NCI-H69 (cell line): Measurements from ENCODE around the gene GALNT12.

Source experiments
- DNase-seq: peaks from one replicate; lab custom pipeline; 2025; lab: John Stamatoyannopoulos, UW

The GALNT12 gene

GRCh38 chr9:98860871-98861293 is 53.4 kb downstream of the GALNT12 start:
- peak; percentile 56 for DNase-seq

DNA sequence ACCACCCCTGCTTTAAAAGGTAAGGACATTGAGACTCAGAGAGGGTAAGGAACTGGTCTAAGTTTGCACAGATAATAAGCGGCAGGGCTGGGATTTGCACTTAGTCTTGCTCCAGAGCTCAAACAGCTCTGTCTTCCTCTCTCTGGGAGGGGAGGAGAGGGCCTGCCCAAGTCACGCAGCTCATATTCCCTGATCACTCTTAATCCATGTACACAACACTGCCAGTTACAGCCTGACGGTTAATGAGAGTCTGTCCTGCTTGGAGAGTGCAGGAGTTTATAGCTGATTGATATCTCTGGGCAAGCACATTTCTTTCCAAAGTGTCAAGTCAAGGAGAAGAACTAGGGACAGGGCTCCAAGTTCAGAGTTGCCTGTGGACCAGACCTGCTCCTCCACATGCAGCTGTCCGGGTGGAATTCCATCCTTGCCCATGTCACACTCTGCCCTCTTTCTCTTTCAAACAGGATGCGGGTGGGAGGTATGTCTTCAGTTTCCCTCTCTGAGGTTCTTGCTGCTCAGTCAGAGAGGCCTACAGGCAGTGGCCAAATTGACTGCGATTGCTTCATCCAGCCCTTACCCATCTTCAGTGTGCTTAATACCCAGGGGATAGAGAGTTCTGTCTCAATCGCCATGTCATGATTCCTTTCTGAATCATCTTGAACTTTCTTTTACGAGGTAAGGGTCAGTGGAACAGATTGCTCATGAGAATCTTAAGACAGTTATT is 54.5 kb downstream of the GALNT12 start:
- no peak for DNase-seq

DNA sequence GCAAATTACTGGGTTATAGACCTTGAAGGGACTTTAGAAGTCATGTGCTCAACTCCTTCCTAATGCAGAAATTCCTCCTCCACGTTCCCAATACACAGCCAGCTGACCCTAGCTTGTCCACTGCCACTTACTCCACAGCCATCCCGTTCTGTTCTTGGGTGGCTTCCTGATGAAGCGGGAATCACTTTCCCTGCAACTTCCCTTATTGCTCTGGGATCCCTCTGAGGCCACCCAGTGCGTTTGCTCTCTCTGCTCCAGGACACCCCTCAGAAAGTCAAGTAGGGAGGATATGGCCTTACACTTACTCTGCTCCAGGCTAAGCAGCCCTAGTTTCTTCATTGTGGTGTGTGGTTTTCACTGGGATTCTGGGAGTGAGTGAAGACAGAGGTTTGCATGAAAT is 55.5 kb downstream of the GALNT12 start:
- no peak for DNase-seq

- no peak for DNase-seq
These were observed 57.1 kb downstream of the GALNT12 start for GRCh38 chr9:98864281-98865174.

DNA sequence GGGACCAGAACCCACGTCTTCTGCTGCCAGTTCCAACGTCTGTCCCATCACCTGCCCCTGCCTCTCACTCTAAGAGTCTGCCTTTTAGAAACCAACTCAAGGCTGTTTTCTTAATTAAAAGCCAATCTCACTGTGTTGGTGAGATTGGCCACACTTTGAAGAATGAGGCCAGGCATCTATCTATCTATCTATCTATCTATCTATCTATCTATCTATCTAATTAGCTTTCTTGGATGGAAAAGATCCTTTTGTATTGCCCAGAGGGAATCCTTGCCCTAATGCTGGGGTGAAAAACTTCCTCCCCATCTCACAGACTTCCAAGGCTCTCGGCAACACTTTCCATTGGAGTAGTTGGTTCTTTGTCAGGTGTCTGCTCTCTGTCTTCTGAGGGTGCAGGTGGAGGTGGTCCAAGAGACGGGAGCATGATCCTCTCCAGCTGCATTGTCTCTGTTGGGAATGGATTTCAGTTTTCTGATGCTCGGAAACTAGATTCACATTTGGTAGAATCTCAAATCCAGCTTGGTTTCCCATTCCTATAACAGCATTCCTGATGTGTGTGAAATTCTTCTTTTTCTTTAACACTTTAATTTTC is 57.9 kb downstream of the GALNT12 start:
- DNase-seq = no peak

DNA sequence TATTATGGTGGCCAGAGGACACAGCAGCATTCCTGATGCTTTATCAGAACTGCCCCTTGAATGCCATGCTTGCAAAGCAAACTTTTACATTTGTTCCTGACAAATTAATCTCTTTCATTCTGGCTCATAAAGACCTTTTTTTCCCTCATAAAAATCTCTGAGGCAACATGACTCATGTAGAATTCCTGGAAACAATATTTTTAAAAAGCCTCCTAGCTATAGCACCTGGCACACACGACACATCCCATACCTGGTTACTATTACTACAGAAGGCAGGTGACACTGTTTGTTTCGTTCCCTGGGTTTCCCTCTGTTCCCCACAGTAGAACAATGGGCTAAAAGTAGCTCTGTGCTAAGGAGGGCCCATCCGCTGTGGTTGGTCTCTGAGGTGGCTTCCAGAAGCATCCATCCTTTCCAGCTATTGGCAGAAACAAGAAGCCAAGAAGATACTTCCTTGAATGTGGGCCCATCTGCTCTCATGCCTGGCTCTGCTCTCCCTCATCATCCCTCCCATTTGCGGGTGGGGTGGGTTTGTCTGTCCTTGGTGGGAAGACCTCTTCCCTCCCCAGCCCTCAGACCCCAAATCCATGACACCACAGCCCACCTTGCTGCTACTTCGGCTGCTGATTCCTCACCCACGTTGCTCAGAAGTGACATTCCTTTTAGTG is 59.1 kb downstream of the GALNT12 start:
- no peak for DNase-seq

DNA sequence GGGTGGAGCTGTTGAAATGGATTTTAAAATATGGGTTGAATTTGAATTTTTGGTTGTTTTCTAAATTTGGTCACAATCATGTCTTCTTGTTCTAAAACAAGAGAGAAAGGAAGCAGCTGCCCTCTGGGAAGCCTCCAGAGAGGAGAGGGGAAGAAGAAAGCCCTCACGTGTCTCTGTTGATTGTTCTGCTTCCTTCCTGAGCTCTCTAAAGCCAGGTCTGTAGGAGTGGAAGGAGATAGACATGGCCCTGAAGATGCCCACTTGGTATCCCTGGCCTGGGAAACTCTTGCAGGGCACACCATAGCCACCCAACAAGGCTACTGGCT is 59.6 kb downstream of the GALNT12 start:
- DNase-seq = no peak

DNA sequence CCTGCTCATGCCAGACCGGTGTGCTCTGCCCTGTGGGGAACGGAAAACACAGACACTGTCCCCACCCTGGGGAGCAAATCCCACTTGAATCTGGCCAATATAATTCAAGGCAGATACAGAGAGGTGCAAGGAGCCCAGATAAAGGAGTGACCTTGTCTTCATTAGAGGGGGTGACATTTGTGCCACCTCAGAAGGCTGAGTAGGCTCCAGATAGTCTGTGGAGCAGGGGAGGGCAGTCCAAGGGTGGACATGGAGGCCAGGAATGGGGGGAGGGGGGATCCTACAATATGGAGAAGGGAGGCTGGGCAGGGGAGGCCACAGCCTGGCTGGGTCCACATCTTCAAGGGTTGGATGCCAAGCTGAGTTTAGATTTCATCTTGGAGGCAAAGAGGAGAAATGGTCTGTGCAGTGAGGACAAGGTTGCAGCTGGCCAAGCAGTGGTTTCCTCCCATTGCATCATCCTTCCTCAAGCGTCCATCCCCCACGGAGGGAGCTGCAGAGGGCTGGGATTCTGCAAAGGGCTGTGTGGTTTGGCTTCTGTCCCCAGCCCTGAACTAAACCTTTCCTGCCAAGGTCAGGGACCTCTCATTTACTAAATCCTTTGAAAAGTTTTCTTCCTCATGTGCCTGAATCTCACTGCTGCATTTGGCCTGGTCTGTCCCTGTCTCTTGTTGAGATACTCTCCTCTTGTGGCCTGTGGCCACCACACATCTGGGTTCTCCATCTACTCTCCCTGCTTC is 60.1 kb downstream of the GALNT12 start:
- DNase-seq = peak; percentile 45

GRCh38 chr9:98869078-98869745 is 61.7 kb downstream of the GALNT12 start:
- no peak for DNase-seq

- DNase-seq = peak; percentile 15
These were observed 62.4 kb downstream of the GALNT12 start for GRCh38 chr9:98869866-98870265.

DNA sequence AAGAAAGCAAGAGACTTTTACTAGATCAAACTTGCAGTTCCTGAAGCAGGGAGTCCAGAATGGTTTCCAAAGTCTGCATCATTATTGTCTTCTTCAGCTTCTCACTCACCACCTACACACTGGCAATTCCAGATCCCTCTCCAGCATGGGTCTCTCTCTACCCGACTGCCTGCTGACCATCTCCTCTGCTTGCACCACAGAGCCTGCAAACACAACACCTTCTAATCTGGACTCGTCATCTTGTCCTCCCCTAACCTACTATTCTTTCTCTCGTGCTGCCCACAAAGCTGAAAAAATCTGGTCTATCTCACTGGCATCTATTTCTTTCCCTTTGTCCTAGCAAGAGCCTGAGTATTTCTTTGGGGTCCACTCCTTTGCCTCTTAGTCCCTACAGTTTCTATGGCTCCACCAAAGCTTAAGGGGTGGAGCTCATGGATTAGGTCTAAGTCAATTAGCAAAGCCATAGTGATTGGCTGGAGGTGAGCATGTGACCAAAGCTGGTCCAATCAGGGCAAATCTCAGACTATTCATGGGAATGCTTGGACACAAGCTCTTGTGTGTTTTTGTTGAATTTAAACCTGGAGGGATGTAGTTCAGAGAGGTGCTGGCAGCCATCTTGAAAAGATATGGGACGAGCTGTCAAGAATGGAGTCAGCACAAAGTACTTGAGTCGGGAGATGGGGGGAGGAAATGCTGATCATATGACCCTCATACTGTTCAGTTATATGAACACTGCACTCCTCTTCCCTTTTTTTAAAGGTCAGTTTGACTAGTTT is 63.5 kb downstream of the GALNT12 start:
- DNase-seq = no peak

DNA sequence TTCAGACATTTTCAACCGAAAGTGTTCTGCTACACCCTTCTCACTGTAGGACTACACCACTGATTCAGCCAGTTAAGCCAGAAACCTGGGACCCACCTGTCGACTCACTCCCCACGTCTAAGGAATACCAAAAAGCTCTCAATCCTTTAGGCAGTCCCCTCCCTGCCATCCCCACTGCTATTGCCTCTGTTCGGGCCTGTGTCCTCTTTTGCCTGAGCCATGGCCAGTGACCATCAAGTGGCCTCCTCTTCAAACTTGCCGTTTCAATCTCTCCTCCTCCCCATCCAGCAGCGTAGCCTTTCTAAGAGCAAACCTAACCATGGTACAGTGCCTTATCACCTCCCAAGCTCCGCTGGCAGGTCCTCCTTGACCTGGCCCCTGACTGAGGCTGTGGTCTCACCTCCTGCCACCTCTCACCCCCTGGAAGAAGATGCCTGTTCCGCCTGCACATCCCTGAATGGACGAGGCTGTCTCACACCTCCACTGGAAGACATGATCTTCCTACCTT is 64.1 kb downstream of the GALNT12 start:
- DNase-seq = no peak

- DNase-seq = no peak
These were observed 66.1 kb downstream of the GALNT12 start for GRCh38 chr9:98873526-98873925.

DNA sequence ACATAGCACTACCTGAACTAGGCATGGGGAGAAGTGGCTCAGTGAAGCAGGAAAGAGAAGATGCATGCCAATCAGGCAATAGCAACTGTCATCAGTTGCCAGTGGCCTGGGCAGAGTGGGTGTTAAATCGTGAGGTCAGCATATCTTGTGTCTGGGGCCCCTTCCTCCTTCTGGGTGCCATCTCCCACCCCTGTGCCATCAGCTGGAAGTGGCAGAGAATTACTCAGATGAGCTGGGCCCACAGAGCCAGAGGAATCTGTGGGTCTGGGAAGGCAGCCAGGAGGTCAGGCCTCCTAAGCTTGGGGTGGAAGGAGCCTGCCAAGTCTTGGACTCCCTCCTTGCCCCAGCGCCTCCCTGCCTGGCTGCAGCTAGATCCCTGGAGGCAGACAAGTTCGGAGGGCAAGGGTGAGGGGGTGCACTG is 66.5 kb downstream of the GALNT12 start:
- no peak for DNase-seq

- DNase-seq = no peak
These were observed 67.3 kb downstream of the GALNT12 start for GRCh38 chr9:98874721-98875255.

- DNase-seq = no peak
These were observed 68.1 kb downstream of the GALNT12 start for GRCh38 chr9:98875536-98875935.

DNA sequence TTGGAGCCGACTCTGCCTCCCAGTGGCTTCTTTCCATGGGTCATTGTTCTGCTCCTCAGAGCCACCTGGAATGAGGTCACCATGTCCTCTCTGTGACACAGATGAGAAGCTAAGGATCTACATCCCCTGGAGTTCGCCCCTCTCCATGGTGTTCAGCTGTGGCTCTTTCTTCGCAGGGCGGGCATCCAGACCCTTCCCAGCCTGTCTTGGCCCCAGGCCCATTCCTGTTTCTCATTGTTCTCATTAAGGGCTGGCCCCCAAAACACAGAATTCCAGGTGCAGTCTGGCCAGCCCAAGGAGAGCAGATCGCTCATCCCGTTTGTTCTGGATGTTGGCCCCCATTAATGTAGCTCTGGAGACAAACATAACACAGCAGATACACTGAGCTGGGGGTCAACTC is 69.8 kb downstream of the GALNT12 start:
- no peak for DNase-seq

GRCh38 chr9:98879094-98879962 is 71.9 kb downstream of the GALNT12 start:
- DNase-seq = no peak

DNA sequence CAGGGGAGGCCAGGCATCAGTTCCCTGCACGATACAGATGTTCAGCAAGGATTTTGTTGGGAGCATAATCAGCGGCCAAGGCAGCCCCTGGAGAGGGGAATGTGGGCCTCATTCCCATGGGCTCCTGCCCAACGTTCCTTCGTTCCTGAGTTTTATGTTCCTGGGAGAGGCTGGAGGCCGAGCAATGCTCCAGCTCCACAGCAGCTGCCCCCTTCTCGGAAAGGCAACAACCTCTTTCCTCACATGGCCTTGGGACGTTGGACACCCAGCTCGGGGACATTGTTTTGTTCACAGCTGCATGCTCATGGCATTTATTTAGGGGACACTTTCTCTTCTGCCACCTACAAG is 72.5 kb downstream of the GALNT12 start:
- no peak for DNase-seq
